Breast epithelium (tissue), 3 donors: Measurements from ENCODE around the gene ABHD10.

Experiments used
- POLR2A ChIP-seq: fragments of 450-650 bp; IDR thresholded peaks from one replicate; pipeline ENCODE4 v1.6.1; 2016; ENCODE audit warnings: antibody characterized with exemption, mild to moderate bottlenecking, moderate library complexity
- POLR2AphosphoS5 ChIP-seq, 3 donors: sonication (generic); formaldehyde crosslinking; IDR thresholded peaks; one replicate each; pipeline ENCODE4 v1.6.1; 2017; ENCODE audit warnings: antibody characterized with exemption in 3 of 3
- TF ChIP-seq, protein P1 (sequence below), 3 donors: fragments of 450-650 bp; IDR thresholded peaks; one replicate each; pipeline ENCODE4 v1.5.1; 2016 to 2017; ENCODE audit warnings: antibody characterized with exemption in 3 of 3, mild to moderate bottlenecking in 3 of 3, moderate library complexity in 3 of 3

GRCh38 chr3:112018712-112019111 lies 39.9 kb downstream of the ABHD10 start:
- TF ChIP-seq, protein P1, sequence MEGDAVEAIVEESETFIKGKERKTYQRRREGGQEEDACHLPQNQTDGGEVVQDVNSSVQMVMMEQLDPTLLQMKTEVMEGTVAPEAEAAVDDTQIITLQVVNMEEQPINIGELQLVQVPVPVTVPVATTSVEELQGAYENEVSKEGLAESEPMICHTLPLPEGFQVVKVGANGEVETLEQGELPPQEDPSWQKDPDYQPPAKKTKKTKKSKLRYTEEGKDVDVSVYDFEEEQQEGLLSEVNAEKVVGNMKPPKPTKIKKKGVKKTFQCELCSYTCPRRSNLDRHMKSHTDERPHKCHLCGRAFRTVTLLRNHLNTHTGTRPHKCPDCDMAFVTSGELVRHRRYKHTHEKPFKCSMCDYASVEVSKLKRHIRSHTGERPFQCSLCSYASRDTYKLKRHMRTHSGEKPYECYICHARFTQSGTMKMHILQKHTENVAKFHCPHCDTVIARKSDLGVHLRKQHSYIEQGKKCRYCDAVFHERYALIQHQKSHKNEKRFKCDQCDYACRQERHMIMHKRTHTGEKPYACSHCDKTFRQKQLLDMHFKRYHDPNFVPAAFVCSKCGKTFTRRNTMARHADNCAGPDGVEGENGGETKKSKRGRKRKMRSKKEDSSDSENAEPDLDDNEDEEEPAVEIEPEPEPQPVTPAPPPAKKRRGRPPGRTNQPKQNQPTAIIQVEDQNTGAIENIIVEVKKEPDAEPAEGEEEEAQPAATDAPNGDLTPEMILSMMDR (IDR thresholded peaks at IDR 0.05), result no peak
- TF ChIP-seq POLR2AphosphoS5 (IDR thresholded peaks at IDR 0.05) (no peak), POLR2A (no peak)
